ENCODE results near the gene TTC38.
A peak's percentile ranks its signal among the peaks of the same experiment; 100 is the strongest.

Gene TTC38

GRCh38 chr22:46239261-46240048, 28.4 kb upstream of the TTC38 start:
- ATAC-seq (replicated peaks) (peak; percentile 54), DNase-seq (no peak)

DNA sequence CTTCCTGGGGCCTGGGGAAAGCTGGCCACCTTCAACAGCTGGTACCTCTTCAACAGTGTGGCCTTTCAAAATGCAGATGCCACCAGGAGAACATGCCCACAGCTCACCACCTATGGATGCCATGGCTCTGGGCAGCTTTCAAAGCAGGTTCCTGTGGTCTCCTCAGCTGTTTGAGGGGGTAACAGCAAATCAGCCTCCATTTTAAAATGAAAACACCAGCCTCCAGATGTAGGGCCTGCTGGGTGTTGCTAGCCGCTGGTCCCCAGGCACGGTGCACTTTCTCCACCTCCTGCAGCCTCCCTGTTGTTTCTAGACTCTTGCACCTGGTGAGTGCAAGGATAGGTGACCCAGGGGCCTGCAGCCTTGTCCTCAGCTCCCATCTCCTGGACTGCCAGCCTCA, 27.7 kb upstream of the TTC38 start:
- Mint-ChIP-seq H3K4me1 (ENCODE audit: low read depth in 2 of 2) (peaks cover 5 to 10% of the 10 kb centered on the region in 2 donors), H3K27me3 (no peaks in the 10 kb centered on the region), H3K4me3 (peak overlapping the region; percentile 4 to 45), H3K36me3 (ENCODE audit: insufficient read depth) (peaks cover 7% of the 10 kb centered on the region), H3K27ac (peak overlapping the region in 1 of 2 donors; percentile 58), H3K9me3 (no peaks in the 10 kb centered on the region)
- no peak for ATAC-seq (replicated peaks)
- no peak for DNase-seq

More at GRCh38 chr22:46239261-46240048, 28.4 kb upstream of the TTC38 start:
- H3K9me3 Mint-ChIP-seq: no peaks in the 10 kb centered on the region
- peak overlapping the region in 1 of 2 donors; percentile 58 for H3K27ac Mint-ChIP-seq
- peaks cover 5 to 10% of the 10 kb centered on the region in 2 donors for H3K4me1 Mint-ChIP-seq (ENCODE audit: low read depth in 2 of 2)
- peak overlapping the region; percentile 4 to 45 for H3K4me3 Mint-ChIP-seq
- peaks cover 7% of the 10 kb centered on the region for H3K36me3 Mint-ChIP-seq (ENCODE audit: insufficient read depth)
- H3K27me3 Mint-ChIP-seq: no peaks in the 10 kb centered on the region

DNA sequence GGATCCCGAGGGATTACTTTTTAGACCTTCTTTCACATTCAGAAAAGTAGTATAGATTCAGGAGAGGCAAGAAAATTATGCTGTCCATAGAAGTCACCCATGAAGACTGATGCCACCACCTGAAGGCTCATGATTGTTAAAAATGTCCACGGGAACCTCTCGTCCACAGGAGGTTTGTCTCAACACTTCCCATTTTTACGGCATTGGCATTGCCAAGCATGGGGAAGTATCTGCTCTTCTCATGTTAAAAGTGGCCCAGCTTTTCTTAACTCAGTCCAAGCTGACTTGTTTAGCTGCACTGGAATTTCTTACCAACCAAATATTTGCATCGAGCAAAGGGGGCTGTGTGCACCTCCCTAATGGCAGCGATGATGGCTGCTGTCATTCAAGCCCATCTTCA, 27.3 kb upstream of the TTC38 start:
- Mint-ChIP-seq H3K27me3 (no peaks in the 10 kb centered on the region), H3K4me3 (no peak overlapping the region), H3K27ac (no peak overlapping the region), H3K36me3 (ENCODE audit: insufficient read depth) (peaks cover 7% of the 10 kb centered on the region), H3K4me1 (ENCODE audit: low read depth in 2 of 2) (peaks cover 5 to 10% of the 10 kb centered on the region in 2 donors), H3K9me3 (no peaks in the 10 kb centered on the region)
- DNase-seq (no peak), ATAC-seq (replicated peaks) (no peak)

DNA sequence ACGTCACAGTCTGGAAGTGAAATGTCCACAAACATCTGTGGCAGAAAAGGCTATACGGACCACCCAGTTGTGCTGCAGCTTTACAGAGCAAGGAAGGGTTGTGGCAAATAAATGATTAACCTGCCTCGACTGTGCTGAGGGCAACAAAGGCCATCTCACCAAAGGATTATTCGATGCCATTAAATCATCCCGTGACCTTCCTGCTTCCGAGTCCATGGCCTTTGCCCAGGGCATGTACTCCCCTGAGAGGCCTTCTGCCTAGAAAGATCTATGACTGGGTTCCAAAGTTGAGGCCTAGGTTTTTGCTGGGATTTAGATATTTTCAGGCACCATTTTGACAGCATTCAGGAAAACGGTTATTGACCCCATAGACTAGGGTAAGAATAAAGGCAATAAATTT, 26.9 kb upstream of the TTC38 start:
- no peak overlapping the region for H3K4me3 Mint-ChIP-seq
- H3K4me1 Mint-ChIP-seq (ENCODE audit: low read depth in 2 of 2): peaks cover 9 to 10% of the 10 kb centered on the region in 2 donors
- peaks cover 7% of the 10 kb centered on the region for H3K36me3 Mint-ChIP-seq (ENCODE audit: insufficient read depth)
- DNase-seq (no peak), ATAC-seq (replicated peaks) (no peak)
- no peak overlapping the region for H3K27ac Mint-ChIP-seq
- H3K9me3 Mint-ChIP-seq: no peaks in the 10 kb centered on the region
- no peaks in the 10 kb centered on the region for H3K27me3 Mint-ChIP-seq

GRCh38 chr22:46241396-46242007, 26.3 kb upstream of the TTC38 start:
- peaks cover 6% of the 10 kb centered on the region for H3K36me3 Mint-ChIP-seq (ENCODE audit: insufficient read depth)
- no peak overlapping the region for H3K27ac Mint-ChIP-seq
- DNase-seq (no peak), ATAC-seq (replicated peaks) (no peak)
- H3K4me3 Mint-ChIP-seq: no peak overlapping the region
- no peaks in the 10 kb centered on the region for H3K27me3 Mint-ChIP-seq
- H3K9me3 Mint-ChIP-seq: no peaks in the 10 kb centered on the region
- H3K4me1 Mint-ChIP-seq (ENCODE audit: low read depth in 2 of 2): peaks cover 12 to 15% of the 10 kb centered on the region in 2 donors

- DNase-seq (no peak), ATAC-seq (replicated peaks) (no peak)
- Mint-ChIP-seq H3K36me3 (ENCODE audit: insufficient read depth) (peaks cover 4% of the 10 kb centered on the region), H3K4me3 (no peak overlapping the region), H3K4me1 (ENCODE audit: low read depth in 2 of 2) (peaks cover 15 to 16% of the 10 kb centered on the region in 2 donors), H3K9me3 (no peaks in the 10 kb centered on the region), H3K27me3 (no peaks in the 10 kb centered on the region), H3K27ac (no peak overlapping the region)
These were observed 25.7 kb upstream of the TTC38 start for GRCh38 chr22:46242076-46242475.

GRCh38 chr22:46244771-46245170, 23.0 kb upstream of the TTC38 start:
- Mint-ChIP-seq H3K36me3 (ENCODE audit: insufficient read depth) (peaks cover 4% of the 10 kb centered on the region), H3K27ac (no peak overlapping the region)

GRCh38 chr22:46245511-46245910, 22.3 kb upstream of the TTC38 start:
- Mint-ChIP-seq H3K27me3 (no peaks in the 10 kb centered on the region), H3K36me3 (ENCODE audit: insufficient read depth) (peaks cover 4% of the 10 kb centered on the region)

More at GRCh38 chr22:46244771-46245170, 23.0 kb upstream of the TTC38 start:
- DNase-seq (no peak), ATAC-seq (replicated peaks) (no peak)
- H3K27me3 Mint-ChIP-seq: no peaks in the 10 kb centered on the region
- peaks cover 21 to 25% of the 10 kb centered on the region in 2 donors for H3K4me1 Mint-ChIP-seq (ENCODE audit: low read depth in 2 of 2)
- H3K9me3 Mint-ChIP-seq: no peaks in the 10 kb centered on the region
- no peak overlapping the region for H3K4me3 Mint-ChIP-seq

DNA sequence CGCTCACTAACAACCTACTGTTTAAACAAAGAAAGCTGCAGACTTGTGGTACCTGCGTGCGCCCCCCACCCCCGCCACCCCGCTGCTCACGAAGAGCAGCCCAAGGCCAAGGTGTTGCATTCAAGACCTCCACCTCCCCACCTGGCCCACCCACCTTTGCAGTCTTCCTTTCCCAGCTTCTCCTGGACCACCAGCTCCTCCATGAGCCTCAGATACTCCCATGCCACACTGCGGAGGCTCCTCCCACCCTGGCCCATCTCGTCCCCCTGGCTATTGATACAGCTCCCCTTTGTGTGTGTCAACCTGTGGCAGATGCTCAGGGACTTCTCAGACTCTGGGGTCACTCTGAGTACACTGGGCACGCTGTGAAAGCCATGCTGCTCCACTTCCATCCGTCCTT, 21.6 kb upstream of the TTC38 start:
- Mint-ChIP-seq H3K4me3 (no peak overlapping the region), H3K27ac (peak overlapping the region in 1 of 2 donors; percentile 70), H3K4me1 (ENCODE audit: low read depth in 2 of 2) (peaks cover 23% of the 10 kb centered on the region in 2 donors), H3K9me3 (no peaks in the 10 kb centered on the region), H3K27me3 (no peaks in the 10 kb centered on the region), H3K36me3 (ENCODE audit: insufficient read depth) (peaks cover 4% of the 10 kb centered on the region)
- DNase-seq (no peak), ATAC-seq (replicated peaks) (no peak)

More at GRCh38 chr22:46245511-46245910, 22.3 kb upstream of the TTC38 start:
- DNase-seq: no peak
- peaks cover 19 to 23% of the 10 kb centered on the region in 2 donors for H3K4me1 Mint-ChIP-seq (ENCODE audit: low read depth in 2 of 2)
- H3K9me3 Mint-ChIP-seq: no peaks in the 10 kb centered on the region
- H3K27ac Mint-ChIP-seq: no peak overlapping the region
- no peak overlapping the region for H3K4me3 Mint-ChIP-seq
- no peak for ATAC-seq (replicated peaks)

DNA sequence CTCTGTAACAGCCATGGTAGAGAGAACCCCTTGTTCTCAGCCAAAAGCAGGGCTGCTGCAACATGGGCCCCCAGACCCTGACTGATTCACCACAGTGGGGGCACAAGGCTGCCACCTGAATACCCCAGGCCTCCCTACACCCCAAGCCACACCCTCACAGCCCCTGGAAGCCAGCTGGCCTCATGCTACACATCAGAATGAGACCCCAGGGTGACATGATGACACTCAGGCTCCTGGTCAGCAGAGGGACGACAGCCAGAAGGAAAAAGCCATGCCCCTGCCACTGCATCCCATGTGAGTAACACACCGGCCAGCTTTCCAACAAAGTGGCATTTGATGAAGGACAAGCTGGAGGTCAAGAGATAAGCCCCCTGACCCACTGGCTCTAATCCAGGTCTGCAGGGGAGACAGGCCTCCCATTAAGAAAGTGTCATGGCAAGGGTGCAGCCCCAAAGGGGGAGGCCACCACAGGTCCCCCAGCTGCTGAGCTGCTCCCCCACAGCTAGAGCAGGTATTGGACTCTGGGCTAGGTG, 20.3 kb upstream of the TTC38 start:
- H3K36me3 Mint-ChIP-seq (ENCODE audit: insufficient read depth): peaks cover 4% of the 10 kb centered on the region

DNA sequence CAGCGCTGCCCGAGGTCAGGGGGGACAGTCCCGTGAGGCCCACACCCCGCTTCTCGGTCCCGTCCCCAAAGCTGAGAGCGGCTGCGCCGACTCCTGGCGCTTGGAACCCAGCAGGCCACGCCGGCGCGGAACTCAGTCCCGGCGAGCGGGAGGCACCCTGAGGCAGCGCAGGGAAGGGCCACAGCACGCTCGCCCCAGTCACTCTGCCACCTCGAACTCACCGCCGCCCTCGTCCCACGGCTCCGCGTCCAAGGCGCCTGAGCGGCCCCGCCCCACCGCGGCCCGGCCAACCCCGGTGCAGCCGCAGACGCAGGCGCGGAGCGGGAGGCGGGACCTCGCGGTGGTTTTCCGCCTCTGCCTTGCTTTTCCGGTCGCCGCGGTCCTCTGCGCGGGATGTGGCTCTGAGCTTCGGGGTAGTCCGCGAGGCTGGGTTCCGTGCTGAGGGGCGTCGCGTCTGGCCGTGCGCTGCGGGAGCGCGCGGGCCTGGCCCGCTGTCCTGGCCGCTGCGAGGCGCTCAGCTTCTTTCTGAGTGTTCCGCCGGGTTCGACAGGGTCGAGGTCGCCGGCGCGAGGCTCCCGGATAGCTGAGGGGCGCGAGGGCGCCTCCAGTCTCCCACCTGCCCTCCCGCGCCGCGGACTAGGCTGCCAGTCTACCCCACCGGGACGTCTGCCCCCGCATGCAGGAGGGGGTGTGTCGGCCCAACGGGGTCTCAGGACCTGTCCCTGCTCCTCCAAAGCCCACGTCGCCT, 17.6 kb upstream of the TTC38 start, which contains the start of gene CDPF1:
Gene CDPF1 (minus strand): TSS at position 259 of the 748 bp plus-strand sequence. CDS start 2,009 bp downstream, outside the sequence.
- H3K27ac Mint-ChIP-seq: peak within 1 kb of the TSS; percentile 62 to 66
- peak within 1 kb of the TSS; percentile 79 to 80 for H3K4me3 Mint-ChIP-seq
- ATAC-seq (replicated peaks) (peak; percentile 93), DNase-seq (peak; percentile 89 to 92 (median 90))
- no peaks in the 10 kb centered on the region for H3K9me3 Mint-ChIP-seq
- H3K36me3 Mint-ChIP-seq (ENCODE audit: insufficient read depth): peaks cover 1% of the 10 kb centered on the region
- H3K4me1 Mint-ChIP-seq (ENCODE audit: low read depth in 2 of 2): peaks cover 29 to 36% of the 10 kb centered on the region in 2 donors
- H3K27me3 Mint-ChIP-seq: no peaks in the 10 kb centered on the region

More for the DNA sequence above, 20.3 kb upstream of the TTC38 start:
- no peak for DNase-seq
- no peak for ATAC-seq (replicated peaks)
- no peaks in the 10 kb centered on the region for H3K27me3 Mint-ChIP-seq
- H3K9me3 Mint-ChIP-seq: no peaks in the 10 kb centered on the region
- no peak overlapping the region for H3K27ac Mint-ChIP-seq
- no peak overlapping the region for H3K4me3 Mint-ChIP-seq
- H3K4me1 Mint-ChIP-seq (ENCODE audit: low read depth in 2 of 2): peaks cover 30% of the 10 kb centered on the region in 2 donors

DNA sequence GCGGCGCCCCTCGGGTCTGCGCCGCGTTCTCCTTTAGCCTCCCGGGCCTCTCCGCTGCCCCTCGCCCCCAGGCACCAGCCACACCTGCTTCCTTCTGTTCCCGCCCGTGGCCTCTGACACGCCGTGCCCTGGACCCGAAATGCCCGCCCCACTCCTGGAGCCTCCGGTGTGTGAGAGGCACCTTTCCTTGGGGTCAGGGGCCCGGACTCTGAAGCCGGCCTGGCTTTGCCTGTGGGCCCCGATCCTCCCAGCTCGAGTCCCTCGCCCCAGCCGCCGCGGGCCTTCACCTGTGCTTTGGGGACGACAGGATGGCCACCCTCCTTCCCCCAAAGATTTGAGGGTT, 17.1 kb upstream of the TTC38 start:
- no peaks in the 10 kb centered on the region for H3K9me3 Mint-ChIP-seq
- peak overlapping the region; percentile 62 to 66 for H3K27ac Mint-ChIP-seq
- DNase-seq: no peak
- H3K4me1 Mint-ChIP-seq (ENCODE audit: low read depth in 2 of 2): peaks cover 29 to 34% of the 10 kb centered on the region in 2 donors
- no peaks in the 10 kb centered on the region for H3K27me3 Mint-ChIP-seq
- peaks cover 2% of the 10 kb centered on the region for H3K36me3 Mint-ChIP-seq (ENCODE audit: insufficient read depth)
- peak overlapping the region; percentile 79 to 80 for H3K4me3 Mint-ChIP-seq
- ATAC-seq (replicated peaks): no peak

DNA sequence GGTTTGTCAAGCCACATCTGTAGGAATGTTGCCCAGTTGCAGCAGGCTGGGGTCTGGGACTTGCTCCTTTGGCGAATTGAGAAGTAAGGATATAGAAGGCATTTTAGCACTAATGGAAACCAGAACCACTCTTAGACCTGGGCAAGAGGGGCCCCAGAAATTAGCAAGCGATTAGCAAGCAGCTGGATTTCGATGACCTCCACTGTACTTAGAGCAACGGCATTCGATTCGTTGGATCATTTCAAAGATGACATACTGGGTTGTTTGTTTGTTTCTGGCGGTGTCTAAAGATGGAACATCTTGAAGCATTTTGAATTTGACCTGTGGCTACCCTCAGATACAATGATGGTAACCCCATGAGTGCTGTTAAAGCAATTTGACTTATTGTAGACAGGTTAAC, 16.5 kb upstream of the TTC38 start:
- peaks cover 27 to 32% of the 10 kb centered on the region in 2 donors for H3K4me1 Mint-ChIP-seq (ENCODE audit: low read depth in 2 of 2)
- peak overlapping the region; percentile 79 to 80 for H3K4me3 Mint-ChIP-seq
- no peak for DNase-seq
- H3K27me3 Mint-ChIP-seq: no peaks in the 10 kb centered on the region
- ATAC-seq (replicated peaks): no peak
- H3K36me3 Mint-ChIP-seq (ENCODE audit: insufficient read depth): peaks cover 2% of the 10 kb centered on the region
- peak overlapping the region; percentile 62 to 66 for H3K27ac Mint-ChIP-seq
- no peaks in the 10 kb centered on the region for H3K9me3 Mint-ChIP-seq
